ENCODE results near the gene LARGE2.

- TF ChIP-seq CTCF (IDR thresholded peaks at IDR 0.05), result no peak
- TF ChIP-seq POLR2A (IDR thresholded peaks at IDR 0.05), result no peak
Observed at GRCh38 chr11:45942381-45942780, 19.9 kb downstream of the LARGE2 start.
